Measurements from ENCODE around the gene DIS3L2.
"Not testable (repeated sequence)": the region's sequence is repeated elsewhere in the genome, so short reads cannot be mapped to it uniquely, and the experiment has no call there.

Gene DIS3L2

DNA sequence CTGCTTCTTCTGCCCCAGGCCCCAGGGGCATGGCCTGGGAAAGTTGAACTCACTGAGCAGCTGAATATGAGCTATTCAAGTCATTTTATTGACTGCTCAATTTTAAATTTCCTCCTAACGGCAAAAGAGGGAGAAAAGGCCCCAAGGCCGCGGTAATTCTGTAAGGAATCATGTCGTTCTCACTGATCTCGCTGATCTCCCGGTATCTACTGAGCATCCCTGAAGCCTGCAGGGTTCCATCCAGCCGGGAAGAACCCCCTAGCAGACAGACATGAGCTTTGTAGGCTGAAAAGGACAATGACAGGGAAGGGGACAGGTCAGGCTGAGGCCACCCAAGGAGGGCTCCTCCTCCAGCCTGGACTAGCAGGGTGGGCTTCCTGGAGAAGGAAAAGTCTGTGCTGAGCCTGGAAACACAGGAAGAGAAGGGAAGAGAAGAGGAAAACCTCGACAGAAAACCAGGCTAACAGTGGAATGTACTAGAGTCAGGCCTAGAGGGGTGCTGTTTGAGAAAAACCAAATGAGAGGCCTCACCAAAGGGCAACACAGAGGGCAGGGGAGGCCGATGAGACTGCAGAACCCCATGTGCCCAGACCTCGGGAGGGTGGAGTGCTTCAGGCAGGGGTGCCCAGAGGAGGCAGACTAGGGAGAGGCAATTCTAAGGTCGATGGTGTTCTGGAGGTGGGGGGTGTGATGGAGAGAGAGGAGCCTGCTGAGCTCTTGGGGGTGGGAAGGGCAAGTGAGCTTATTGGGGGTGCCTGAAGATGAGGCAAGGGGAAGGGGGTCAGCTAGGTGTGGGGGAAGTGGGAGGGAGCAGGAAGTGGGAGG is 32.4 kb upstream of the DIS3L2 start:
- DNase-seq (ENCODE audit: low spot score), result no peak

DNA sequence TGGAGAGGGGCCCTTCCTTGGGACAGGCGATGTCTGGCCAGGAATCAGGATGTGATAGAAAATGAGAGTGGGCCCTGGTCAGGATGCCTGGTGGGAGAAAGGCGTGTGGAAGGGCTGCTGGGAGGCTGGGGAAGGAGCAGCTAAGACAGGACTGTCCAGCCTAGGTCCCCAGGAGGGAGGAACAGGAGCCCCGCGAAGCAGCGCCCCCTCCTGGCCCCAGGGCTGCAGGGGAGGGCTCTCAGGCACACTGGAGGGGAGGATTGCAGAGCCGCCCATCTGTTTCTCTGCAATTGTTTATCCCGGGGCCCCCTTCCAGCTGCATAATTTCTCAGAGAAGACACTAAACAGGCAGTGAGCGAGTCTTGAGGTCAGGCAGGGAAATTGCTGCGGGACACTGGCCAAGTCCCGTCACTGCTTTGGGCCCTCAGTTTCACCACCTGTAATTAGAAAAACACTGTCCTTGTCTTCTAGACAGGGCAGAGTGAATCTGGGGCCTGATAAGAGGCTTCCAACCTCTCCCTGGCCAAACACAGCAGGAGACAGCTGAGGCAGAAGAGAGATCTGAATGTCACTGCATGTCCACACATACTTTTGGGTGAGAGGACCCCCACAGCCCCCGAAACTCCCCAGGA is 31.4 kb upstream of the DIS3L2 start:
- DNase-seq (ENCODE audit: low spot score), result peak; percentile 69

DNA sequence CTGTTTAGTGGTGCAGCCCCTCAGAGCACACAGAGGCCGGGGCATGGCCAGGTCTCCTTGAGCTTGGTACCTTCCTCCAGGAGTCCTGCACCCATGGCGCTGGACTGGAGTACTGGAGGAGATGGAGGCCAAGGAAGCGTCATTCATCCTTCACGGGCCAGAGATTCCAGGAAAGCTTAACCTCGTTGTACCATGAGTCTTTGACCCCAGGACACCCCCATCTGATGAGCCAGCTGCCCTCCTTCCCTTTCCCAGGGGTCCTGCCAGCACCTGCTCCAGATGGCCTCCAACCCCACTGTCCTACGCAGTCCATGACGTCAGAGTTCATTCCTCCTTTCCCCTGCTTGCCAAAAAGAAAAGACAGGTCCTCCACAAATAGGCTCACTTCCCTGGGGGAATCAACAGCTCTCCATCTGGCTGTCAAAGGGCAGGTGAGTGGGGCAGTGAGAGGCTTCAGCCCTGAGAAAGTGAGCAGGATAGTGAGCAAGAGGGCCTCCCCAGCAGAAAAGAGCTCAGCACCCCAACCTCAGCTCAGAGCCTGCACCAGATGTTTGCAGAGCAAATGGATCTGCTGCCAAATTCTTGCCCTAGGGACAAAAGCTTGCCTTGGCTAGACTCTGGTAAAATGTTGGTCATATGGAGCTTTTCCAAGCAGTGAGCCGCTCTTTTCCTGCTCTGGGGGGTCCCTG is 30.8 kb upstream of the DIS3L2 start:
- DNase-seq (ENCODE audit: low spot score), result no peak

DNA sequence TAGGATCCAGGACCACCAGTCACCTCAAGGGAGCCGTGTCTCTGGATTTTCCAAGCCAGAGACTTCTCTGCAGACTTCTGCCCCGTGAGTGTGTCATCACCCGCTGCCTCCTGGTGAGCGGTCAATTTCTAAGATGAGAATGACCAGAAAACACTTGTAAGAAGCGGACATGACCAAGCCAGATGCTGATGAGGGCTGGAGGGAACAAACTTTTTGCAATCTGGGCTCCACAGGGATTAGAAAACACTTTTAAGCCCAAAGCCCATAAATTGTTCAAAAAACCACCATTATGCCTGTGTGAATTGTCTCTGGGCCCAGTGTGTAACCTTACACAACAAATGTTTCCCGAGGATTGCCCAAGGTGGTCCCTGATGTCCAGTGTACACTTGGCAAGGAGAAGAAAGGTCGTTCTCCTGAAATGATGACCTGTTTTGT is 30.0 kb upstream of the DIS3L2 start:
- DNase-seq (ENCODE audit: low spot score), result no peak

DNA sequence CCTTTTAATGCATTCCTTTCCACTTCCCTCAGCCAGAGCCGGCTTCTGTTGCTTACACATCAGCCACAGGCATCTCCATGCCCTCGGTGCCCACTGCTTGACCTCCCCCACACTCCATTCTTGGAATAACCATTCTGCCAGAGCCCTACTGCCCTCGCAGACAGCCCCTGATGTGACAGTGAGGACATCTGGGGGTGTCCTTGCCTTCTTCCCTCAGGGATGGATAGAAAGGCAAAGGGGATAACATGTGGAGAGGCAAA is 28.9 kb upstream of the DIS3L2 start:
- DNase-seq (ENCODE audit: low spot score), result no peak

DNA sequence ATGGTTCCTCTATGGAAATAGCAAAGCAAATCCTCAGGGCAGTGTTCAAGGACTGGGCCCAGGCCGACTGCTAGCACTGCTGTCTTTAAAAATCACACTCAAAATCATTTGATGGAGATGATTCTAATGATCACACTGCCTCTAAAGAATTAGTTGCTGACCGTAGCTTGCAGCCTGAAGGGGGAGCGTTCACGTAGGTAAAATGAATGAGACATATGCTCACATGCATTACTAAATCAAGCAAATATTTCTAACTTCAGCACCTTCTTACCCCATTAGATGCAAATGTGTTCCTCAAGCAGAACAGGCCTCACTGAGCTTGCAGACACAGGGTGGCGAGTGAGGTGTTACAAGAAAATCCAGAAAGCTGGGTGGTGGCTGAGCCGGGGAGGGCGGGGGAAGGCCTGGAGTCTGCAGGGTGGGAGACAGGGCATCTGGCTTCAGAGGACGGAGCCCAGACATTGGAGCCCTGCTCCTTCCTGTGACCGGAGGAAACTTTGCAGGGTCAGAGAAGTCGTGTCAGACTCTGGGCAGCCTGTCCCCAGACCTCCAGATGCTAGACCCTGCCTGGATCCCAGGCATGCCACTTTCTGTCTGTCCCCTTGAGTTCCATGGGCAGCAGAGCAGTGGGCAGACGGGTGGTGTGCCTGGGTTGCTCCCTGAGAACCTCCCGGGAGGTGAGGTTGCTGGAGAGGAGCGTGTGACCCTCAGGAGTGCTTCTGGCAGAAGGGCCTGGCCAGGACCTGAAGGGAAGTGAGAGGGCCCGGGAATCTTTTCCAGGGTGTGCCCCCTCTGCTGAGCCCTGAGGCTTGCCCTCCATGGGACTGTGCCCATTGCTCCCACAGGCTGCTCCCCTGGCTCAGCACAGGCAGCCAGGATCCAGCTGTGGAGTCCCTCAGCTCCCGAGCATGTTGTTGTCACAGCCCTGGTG is 28.3 kb upstream of the DIS3L2 start:
- peak; percentile 74 for DNase-seq (ENCODE audit: low spot score)

DNA sequence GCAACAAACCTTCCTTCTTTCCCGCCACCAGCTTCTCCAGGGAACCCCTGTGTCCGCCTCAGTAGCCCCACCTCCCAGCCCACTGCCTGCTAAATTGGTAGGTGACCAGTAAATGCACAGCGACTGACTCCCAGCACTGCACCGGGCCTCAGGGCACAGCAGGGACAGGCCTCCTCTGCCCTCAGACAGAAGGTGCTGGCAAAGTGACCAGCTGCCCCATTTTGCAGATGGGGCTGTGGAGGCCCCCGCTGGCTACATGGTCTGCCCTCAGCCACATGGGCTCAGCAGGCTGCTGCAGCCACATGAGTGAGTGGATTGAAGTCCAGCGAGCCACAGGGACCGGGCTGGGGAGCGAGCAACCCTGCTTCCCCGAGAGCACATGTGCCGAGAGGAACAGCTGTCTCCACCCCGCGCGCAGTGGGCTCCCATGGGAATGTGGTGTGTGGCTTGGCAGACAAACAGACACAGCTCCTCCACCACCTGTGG is 27.6 kb upstream of the DIS3L2 start:
- DNase-seq (ENCODE audit: low spot score), result peak; percentile 69

DNA sequence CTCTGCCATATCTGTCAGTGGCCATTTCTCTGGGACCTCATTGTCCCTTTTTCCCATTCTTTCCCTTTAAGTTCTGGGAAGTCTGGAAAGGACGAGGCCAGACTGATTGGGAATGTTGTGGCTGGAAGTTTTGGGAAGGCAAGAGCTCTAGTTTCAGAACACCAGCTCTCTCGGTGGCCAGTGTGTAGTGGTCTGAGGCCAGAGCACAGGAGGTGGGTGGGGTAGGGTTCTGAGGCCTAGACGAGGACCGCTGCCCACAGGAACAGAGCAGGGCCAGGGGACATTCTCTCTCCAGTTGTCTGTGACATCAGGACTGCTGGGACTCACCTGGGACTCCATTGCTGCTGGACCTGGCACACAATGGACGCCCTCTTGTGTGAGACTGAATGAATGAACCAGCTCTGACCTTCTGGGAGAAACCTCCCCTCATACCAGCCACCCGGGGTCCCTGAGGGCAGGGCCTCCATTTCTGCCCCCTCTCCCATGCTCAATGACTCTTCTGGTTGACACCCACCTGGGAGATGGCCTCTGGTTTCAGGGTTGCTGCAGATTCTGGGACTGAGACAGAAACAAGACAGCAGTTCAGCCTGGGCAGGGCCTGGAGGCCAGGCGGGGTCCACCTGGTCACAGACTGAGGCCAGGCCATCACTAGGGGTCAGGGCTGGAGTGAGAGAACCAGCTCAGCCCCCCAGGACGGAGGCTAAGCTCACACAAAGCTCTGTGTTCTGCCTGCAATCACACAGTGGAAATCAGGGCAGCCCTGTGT is 26.9 kb upstream of the DIS3L2 start:
- no peak for DNase-seq (ENCODE audit: low spot score)

DNA sequence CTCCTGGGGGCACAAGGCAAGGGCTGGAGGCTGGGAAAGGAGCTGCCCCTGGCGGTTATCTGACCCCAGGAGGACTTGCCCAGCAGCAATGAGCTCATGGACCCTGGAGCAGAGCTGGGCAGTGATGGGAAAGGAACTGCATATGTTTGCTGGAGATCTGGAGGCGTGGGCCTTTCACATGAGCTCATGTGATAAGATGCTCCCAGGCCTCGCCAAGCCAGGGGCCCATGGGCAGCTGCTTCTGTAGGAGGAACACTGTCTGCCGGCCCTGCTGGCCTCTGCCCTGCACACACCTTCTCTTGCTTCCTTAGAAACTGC is 26.3 kb upstream of the DIS3L2 start:
- no peak for DNase-seq (ENCODE audit: low spot score)

DNA sequence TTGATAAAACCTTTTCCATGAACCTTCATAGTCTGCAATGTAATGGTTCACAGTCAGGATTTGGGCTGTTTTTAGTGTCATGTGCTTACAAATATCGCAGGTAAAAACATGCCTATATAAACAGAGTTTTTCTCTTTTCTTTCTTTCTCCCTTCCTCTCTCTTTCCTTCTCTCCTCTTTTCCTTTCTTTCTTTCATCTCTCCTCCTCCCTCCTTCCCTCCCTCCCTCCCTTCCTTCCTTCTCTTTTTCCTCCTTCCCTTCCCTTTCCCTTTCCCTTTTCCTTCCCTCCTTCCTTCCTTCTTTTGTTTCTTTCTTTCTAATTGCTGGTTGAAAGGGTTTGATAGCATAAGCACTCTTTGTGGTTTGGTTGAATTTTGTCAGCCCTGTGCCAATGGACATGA is 25.7 kb upstream of the DIS3L2 start:
- DNase-seq (ENCODE audit: low spot score), result no peak

DNA sequence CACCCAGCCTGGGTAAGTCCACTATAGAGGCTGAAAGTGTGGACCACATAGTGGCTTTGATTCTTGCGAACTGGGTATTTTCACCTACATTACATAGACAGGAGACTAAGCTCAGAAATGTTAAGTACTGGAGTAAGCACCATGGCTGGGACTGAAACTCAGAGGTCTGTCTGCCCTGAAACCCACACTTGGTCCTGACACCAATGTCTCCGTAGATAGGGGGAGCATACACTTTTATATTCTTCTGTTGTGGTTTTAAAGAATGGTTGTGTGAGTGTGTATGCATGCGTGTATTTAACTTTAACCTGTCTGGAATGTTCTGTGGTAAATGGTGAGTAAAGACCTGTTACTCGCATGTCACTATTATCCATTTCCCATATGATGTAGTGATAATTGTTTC is 25.0 kb upstream of the DIS3L2 start:
- DNase-seq (ENCODE audit: low spot score), result no peak

DNA sequence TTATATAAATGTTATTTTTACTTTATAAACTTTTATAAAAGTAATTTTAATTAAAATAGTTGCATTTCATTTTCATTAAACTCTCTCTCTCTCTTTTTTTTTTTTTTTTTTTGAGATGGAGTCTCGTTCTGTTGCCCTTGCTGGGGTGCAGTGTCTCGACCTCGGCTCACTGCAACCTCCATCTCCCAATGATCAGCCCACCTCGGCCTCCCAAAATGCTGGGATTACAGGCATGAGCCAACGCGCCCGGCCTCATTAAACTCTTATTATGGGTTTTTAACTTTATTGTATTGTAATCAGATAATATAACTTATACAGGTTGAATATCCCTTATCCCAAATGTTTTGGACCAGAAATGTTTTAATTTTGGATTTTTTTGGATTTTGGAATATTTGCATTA is 24.5 kb upstream of the DIS3L2 start:
- no peak for DNase-seq (ENCODE audit: low spot score)

DNA sequence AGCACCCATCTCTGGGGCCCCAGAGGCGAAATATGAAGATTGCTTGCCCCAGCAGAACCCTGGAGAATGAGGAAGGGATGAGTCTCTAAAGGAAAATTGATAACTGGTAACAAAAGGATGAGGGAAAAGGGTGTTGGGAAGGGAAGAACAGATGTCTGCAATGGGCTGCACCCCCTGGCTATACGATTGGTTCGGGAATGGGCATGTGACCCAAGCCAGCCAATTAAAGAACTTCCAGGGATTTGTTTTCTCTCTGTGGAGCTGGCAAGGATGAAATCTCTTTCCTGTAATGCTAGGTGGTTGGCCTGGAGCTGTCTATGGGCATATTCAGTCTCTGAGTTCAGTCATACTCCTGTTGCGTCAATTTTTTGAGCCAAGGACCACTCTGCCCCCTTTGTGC is 22.5 kb upstream of the DIS3L2 start:
- no peak for DNase-seq (ENCODE audit: low spot score)

DNA sequence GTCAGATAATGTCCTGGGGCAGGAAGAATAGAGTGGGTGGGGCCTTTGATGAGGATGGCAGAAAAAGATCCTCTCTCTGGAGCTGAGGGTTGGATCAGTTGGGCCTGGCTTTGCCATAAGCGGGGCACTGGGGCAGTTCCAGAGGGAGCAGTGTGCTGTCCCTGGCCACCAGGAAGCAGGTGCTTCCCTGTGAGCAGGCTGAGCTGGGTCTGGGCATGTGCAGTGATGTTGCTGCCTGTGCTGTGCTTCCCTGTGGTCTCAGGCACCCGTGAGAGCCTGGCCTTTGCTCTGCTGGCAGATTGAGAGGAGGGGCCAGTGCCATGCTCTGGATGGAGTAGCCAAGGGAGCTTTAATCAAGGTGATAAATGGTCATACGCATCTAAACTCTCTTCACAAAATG is 20.7 kb upstream of the DIS3L2 start:
- DNase-seq (ENCODE audit: low spot score), result no peak

DNA sequence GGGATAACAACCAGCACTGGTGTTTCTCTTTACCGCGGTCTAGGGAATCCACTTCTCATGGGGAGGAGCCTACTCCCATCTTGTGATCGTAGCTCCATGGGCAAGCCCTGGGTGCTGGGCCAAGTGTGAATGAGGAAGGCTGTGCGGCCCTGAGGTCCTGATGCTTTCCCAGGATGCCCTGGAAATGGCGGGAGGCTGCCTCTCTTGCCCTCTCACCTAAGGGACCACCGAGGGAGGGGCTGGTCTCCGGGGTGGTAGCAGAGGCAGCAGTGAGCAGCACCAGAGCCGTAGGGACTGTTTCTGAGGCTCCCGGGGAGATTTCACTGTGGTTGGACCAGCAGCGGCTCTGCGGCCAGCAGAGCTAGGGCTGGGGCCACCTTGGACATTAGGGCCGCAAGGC is 19.8 kb upstream of the DIS3L2 start:
- DNase-seq (ENCODE audit: low spot score), result no peak

DNA sequence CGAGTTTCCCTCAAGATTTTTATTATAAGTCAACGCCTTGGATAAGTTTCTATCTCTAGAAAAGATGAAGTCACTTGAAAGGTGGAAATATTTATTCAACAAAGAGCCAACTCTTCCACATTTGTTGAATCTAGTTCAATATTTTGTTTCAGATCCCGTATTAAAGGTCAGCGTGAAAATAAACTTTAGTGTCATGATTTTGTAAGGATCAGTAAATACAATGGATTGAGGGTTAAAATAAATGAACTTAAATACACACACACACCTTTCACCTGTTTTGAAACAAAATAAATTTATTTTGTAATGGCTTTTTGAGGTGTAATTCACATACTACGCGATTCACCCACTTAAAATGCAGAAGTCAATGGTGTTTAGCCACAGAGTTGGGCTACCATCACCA is 19.3 kb upstream of the DIS3L2 start:
- DNase-seq (ENCODE audit: low spot score), result no peak

DNA sequence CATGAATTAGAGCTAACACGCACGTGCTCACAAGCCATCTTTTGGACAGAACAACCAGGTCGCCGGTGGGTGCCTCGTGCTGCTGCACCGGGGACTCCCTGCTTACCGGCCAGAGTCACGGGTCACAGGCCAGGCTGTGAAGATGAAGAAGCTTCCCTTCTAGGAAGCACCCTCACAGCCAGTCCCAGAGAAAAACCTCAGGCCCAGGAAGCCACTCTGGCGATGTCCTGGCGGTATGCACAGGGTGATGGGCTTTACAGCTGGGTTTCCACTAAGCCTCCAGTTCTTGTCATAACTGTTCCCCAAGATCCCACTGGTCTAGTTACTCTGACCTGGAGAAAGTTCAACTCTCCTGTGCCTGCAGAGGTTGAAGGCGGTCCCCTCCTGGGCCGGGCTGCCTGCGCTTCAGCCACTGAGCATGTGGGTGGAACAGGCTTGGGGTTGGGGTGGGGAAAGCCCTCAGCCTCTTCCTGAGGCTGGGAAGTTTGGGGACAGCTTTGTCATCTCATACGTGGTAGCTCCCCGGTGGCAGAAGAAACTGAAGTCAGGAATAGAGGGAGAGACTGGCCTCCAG is 15.2 kb upstream of the DIS3L2 start:
- DNase-seq (ENCODE audit: low spot score), result no peak

DNA sequence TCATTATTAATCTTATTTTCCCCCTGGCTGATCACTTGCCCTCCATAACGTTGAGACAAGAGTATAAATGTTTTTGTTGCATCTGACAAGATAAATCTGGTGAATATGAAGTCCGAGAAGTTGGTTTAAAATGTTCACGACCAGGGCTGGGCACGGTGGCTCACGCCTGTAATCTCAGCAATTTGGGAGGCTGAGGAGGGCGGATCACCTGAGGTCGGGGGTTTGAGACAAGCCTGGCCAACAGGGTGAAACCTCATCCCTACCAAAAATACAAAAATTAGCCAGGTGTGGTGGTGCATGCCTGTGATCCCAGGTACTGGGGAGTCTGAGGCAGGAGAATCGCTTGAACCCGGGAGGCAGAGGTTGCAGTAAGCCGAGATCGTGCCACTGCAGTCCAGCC is 14.4 kb upstream of the DIS3L2 start:
- not testable (repeated sequence) for DNase-seq (ENCODE audit: low spot score)

DNA sequence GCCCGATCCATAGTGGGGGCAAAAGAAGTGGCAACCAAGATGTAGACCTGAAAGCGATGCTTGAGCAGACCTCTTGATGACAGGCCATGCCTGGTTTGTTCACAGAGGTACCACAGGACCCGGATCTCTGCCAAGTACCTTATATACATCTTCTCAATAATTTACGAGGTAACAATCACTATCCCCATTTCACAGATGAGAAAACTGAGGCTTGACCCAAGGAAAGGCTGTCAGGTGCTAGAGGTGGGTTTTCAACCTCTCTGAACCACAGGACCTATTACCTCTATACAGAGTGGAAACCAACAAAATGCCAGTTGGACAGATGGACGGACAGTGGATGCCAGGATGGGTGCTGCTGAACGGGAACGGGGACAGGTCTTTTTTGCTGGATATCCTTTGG is 13.8 kb upstream of the DIS3L2 start:
- no peak for DNase-seq (ENCODE audit: low spot score)

DNA sequence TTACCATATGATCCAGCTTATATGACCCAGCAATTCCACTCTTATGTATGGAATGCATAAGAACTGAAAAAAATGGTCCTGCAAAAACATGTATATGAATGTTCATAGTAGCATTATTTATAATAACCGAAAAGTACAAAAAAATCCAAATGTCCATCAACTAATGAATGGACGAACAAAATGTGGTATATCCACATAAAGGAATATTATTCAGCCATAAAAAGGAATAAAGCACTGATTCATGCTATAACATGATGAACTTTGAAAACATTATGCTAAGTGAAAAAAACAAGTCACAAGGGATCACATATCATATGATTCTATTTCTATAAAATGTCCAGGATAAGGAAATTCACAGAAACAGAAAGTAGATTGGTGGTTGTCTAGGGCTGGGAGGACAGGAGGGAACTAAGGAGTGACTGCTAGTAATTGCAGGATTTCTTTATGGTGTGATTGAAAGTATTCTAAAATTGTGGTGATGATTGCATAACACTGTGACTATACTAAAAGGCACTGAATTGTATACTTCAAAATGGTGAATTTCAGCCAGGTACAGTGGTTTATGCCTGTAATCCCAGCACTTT is 10.0 kb upstream of the DIS3L2 start:
- no peak for DNase-seq (ENCODE audit: low spot score)
